CD8-positive, alpha-beta memory T cell (primary cell): Measurements from ENCODE around the gene UBE2N. TPM values are rescaled to one million over a fixed set of nuclear protein-coding genes. Genes with fewer than 3 reads are reported as not detected.

Experiments used
- CTCF ChIA-PET: fragments of 350-600 bp; sonication (Branson Sonifier 250); formaldehyde crosslinking; loops from one replicate; lab custom pipeline; 2021; ENCODE audit warnings: antibody characterized with exemption; lab: Charles Lee
- POLR2A ChIA-PET: fragments of 350-600 bp; sonication (Branson Sonifier 250); formaldehyde crosslinking; loops from one replicate; lab custom pipeline; 2021; ENCODE audit warnings: antibody characterized with exemption; lab: Charles Lee
- DNase-seq, 5 donors: peaks; one replicate each; pipeline versions ENCODE4 v3.0.0 to v3.0.0-alpha.2; 2020 to 2022; ENCODE audit warnings: mixed read lengths in 1 of 5
- H3K27ac ChIP-seq: one replicate; pipeline ENCODE4 v1.7.0; 2013; ENCODE audit warnings: low read depth, mild to moderate bottlenecking, low read length, moderate library complexity
- H3K27me3 ChIP-seq: 2 replicates; pipeline ENCODE4 v1.7.0; 2013; ENCODE audit warnings: low read length, mild to moderate bottlenecking; ENCODE audit not compliant: insufficient read depth, poor library complexity, severe bottlenecking
- H3K36me3 ChIP-seq: 2 replicates; pipeline ENCODE4 v1.7.0; 2013; ENCODE audit warnings: mild to moderate bottlenecking, low read length, moderate library complexity; ENCODE audit not compliant: insufficient read depth
- H3K4me1 ChIP-seq: 2 replicates; pipeline ENCODE4 v1.7.0; 2013; ENCODE audit warnings: mild to moderate bottlenecking, low read length, moderate library complexity; ENCODE audit not compliant: insufficient read depth
- H3K4me3 ChIP-seq: 2 replicates; pipeline ENCODE4 v1.7.0; 2013; ENCODE audit warnings: mild to moderate bottlenecking, low read length
- H3K9me3 ChIP-seq: 2 replicates; pipeline ENCODE4 v1.7.0; 2013; ENCODE audit warnings: mild to moderate bottlenecking, low read length
- H3K27ac Mint-ChIP-seq, 8 donors: one replicate each; pipeline ENCODE4 v1.8.0; 2020 to 2021; ENCODE audit warnings: mixed read lengths in 8 of 8, mild to moderate bottlenecking in 6 of 8, inconsistent platforms in 3 of 8, moderate library complexity in 3 of 8
- H3K27me3 Mint-ChIP-seq, 2 donors: one replicate each; pipeline ENCODE4 v1.8.0; 2020 to 2021; ENCODE audit warnings: mixed read lengths in 2 of 2, mild to moderate bottlenecking in 1 of 2, moderate library complexity in 1 of 2
- H3K36me3 Mint-ChIP-seq, 3 donors: one replicate each; pipeline ENCODE4 v1.8.0; 2020 to 2021; ENCODE audit warnings: mixed read lengths in 3 of 3, inconsistent platforms in 1 of 3, mild to moderate bottlenecking in 1 of 3
- H3K4me1 Mint-ChIP-seq, 3 donors: one replicate each; pipeline ENCODE4 v1.8.0; 2020 to 2021; ENCODE audit warnings: mixed read lengths in 3 of 3, inconsistent platforms in 1 of 3, mild to moderate bottlenecking in 1 of 3
- H3K4me3 Mint-ChIP-seq, 7 donors: one replicate each; pipeline ENCODE4 v1.8.0; 2020 to 2021; ENCODE audit warnings: mixed read lengths in 7 of 7, mild to moderate bottlenecking in 6 of 7, moderate library complexity in 4 of 7, inconsistent platforms in 2 of 7
- H3K9me3 Mint-ChIP-seq, 5 donors: one replicate each; pipeline ENCODE4 v1.8.0; 2020 to 2022; ENCODE audit warnings: mixed read lengths in 5 of 5, mild to moderate bottlenecking in 3 of 5, moderate library complexity in 2 of 5, inconsistent platforms in 1 of 5
- polyA plus RNA-seq: library from polyadenylated mRNA; unstranded; fragments of 300-500 nt; fragmentation: Illumina TruSeq; gene quantifications from one replicate; pipeline ENCODE4 v1.2.3, GENCODE V29; 2021
- total RNA-seq, 2 experiments: library from RNA; stranded (reverse); gene quantifications; one replicate each; pipeline ENCODE4 v1.2.3, GENCODE V29; 2021

UBE2N gene
- total and polyA plus RNA-seq, 3 experiments from 2014 or later: 157 to 244 (median 236) TPM

- Mint-ChIP-seq H3K27me3 (peaks cover 0 to 5% of the 10 kb centered on the region in 2 donors), H3K9me3 (no peaks in the 10 kb centered on the region), H3K4me3 (no peak overlapping the region), H3K36me3 (peaks cover 0 to 1% (median 0%) of the 10 kb centered on the region in 3 donors), H3K27ac (no peak overlapping the region), H3K4me1 (no peaks in the 10 kb centered on the region)
- H3K9me3 ChIP-seq: no peaks in the 10 kb centered on the region
- H3K36me3 ChIP-seq: no peaks in the 10 kb centered on the region
- DNase-seq: no peak
- no peak overlapping the region for H3K4me3 ChIP-seq
- no peak overlapping the region for H3K27ac ChIP-seq
- H3K4me1 ChIP-seq: no peaks in the 10 kb centered on the region
- H3K27me3 ChIP-seq: no peaks in the 10 kb centered on the region
- CTCF ChIA-PET: no interaction called here
- POLR2A ChIA-PET: no interaction called here
Measured at GRCh38 chr12:93356214-93356613, 85.5 kb downstream of the UBE2N start.

Other genes starting within 250 kb of the UBE2N start
- 10 to 100 TPM; 83.6 to 86.9 TPM for gene NUDT4, start 64.0 kb downstream of the UBE2N start, total RNA-seq
- 37.1 TPM for gene NUDT4, start 64.0 kb downstream of the UBE2N start, polyA plus RNA-seq
- gene MRPL42, start 25.6 kb upstream of the UBE2N start, total RNA-seq: 10 to 100 TPM; 84.1 to 87.2 TPM
- gene MRPL42, start 25.6 kb upstream of the UBE2N start, polyA plus RNA-seq: 57.1 TPM
- 10 to 100 TPM; 11.6 to 12.9 TPM for gene SOCS2, start 130.7 kb upstream of the UBE2N start, total RNA-seq
- gene SOCS2, start 130.7 kb upstream of the UBE2N start, polyA plus RNA-seq: 21.7 TPM
- gene CRADD, start 235.4 kb upstream of the UBE2N start, total RNA-seq: 10 to 100 TPM in 1 of 2 experiments, 1 to 10 TPM in 1; 8.6 to 11.7 TPM
- 13.2 TPM for gene CRADD, start 235.4 kb upstream of the UBE2N start, polyA plus RNA-seq